OCI-LY7 (cell line): ENCODE measurements around the gene SMURF1.

Experiments used
- CTCF ChIP-seq: fragments of 200-600 bp; sonication (generic); conservative IDR thresholded peaks from 2 replicates; pipeline ENCODE4 v1.5.1; 2014; ENCODE audit warnings: mild to moderate bottlenecking, antibody characterized with exemption, low read length, moderate library complexity, mixed read lengths
- EZH2phosphoT487 ChIP-seq: fragments of 200-600 bp; sonication (generic); IDR thresholded peaks from 2 replicates; pipeline ENCODE4 v1.6.1; 2018; ENCODE audit warnings: low read depth, borderline replicate concordance, mild to moderate bottlenecking, mixed run types, antibody characterized with exemption, low read length, moderate library complexity, mixed read lengths

GRCh38 chr7:99121496-99122021 is 22.3 kb downstream of the SMURF1 start:
- TF ChIP-seq CTCF: no peak
- no peak for TF ChIP-seq EZH2phosphoT487
